ENCODE data around the gene JARID2. TPM values are rescaled to one million over a fixed set of nuclear protein-coding genes. Genes with fewer than 3 reads are reported as not detected.

The JARID2 gene
- total and polyA plus RNA-seq, 4 donors, result 1.4 to 12.3 (median 3.4) TPM

GRCh38 chr6:15550546-15551123 lies 304.8 kb downstream of the JARID2 start:
- no peak overlapping the region for H3K9ac ChIP-seq (ENCODE audit: low read depth in 1 of 2, low read length in 2 of 2)
- H3K27ac ChIP-seq (ENCODE audit: low read depth in 1 of 2, low read length in 2 of 2), result no peak overlapping the region
- no peaks in the 10 kb centered on the region for H3K27me3 ChIP-seq (ENCODE audit: control insufficient read depth in 4 of 4, insufficient read depth in 4 of 4, low read length in 3 of 4)
- WGBS, result 91% methylated on average over 2 of the region's 2 CpGs
- no peaks in the 10 kb centered on the region for H3K4me1 ChIP-seq (ENCODE audit: control insufficient read depth in 4 of 4, insufficient read depth in 4 of 4, low read length in 3 of 4)
- H3K4me3 ChIP-seq (ENCODE audit: low read depth in 1 of 3, low read length in 3 of 3), result no peak overlapping the region
- no peaks in the 10 kb centered on the region for H3K36me3 ChIP-seq (ENCODE audit: control insufficient read depth in 4 of 4, insufficient read depth in 3 of 4, low read depth in 1 of 4, low read length in 3 of 4)
- TF ChIP-seq RXRA (IDR thresholded peaks at IDR 0.05) (no peak), RAD21 (IDR thresholded peaks at IDR 0.05) (no peak), HNF4G (IDR thresholded peaks at IDR 0.05) (no peak), YY1 (IDR thresholded peaks at IDR 0.05) (no peak), TAF1 (conservative IDR thresholded peaks at IDR 0.05) (no peak), FOXA2 (IDR thresholded peaks at IDR 0.05) (no peak), SP1 (IDR thresholded peaks at IDR 0.05) (no peak), JUND (IDR thresholded peaks at IDR 0.05) (no peak)
- no peak for DNase-seq (ENCODE audit: low spot score)
- no peaks in the 10 kb centered on the region for H3K9me3 ChIP-seq (ENCODE audit: control insufficient read depth in 4 of 4, low read length in 3 of 4)

DNA sequence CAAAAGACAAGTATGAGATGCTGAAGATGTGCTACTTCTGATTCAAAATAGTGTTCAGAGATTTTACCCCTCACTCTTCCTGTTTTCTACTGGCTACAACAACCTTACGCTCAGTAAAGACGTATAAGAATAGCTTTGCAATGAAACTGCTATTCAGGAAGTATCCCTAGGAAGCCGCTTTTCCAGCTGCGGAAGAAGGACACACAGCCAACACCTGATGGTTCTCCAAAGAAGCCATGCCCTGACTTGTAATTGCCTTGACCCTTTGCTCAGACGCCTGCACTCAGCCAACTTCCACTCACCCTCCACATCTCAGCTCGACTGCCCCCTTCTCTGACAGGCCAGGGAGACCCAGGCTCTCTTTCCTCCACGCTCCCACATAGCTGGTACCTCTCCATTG lies 305.4 kb downstream of the JARID2 start:
- DNase-seq (ENCODE audit: low spot score), result no peak
- Histone ChIP-seq H3K9me3 (ENCODE audit: control insufficient read depth in 4 of 4, low read length in 3 of 4) (no peaks in the 10 kb centered on the region), H3K36me3 (ENCODE audit: control insufficient read depth in 4 of 4, insufficient read depth in 3 of 4, low read depth in 1 of 4, low read length in 3 of 4) (no peaks in the 10 kb centered on the region), H3K4me3 (ENCODE audit: low read depth in 1 of 3, low read length in 3 of 3) (no peak overlapping the region), H3K4me1 (ENCODE audit: control insufficient read depth in 4 of 4, insufficient read depth in 4 of 4, low read length in 3 of 4) (no peaks in the 10 kb centered on the region), H3K27ac (ENCODE audit: low read depth in 1 of 2, low read length in 2 of 2) (no peak overlapping the region), H3K9ac (ENCODE audit: low read depth in 1 of 2, low read length in 2 of 2) (no peak overlapping the region), H3K27me3 (ENCODE audit: control insufficient read depth in 4 of 4, insufficient read depth in 4 of 4, low read length in 3 of 4) (no peaks in the 10 kb centered on the region)
- no peak for TF ChIP-seq MAX (IDR thresholded peaks at IDR 0.05)
- TF ChIP-seq RAD21 (IDR thresholded peaks at IDR 0.05), result no peak
- TF ChIP-seq TAF1 (conservative IDR thresholded peaks at IDR 0.05), result no peak
- TF ChIP-seq, protein P1, sequence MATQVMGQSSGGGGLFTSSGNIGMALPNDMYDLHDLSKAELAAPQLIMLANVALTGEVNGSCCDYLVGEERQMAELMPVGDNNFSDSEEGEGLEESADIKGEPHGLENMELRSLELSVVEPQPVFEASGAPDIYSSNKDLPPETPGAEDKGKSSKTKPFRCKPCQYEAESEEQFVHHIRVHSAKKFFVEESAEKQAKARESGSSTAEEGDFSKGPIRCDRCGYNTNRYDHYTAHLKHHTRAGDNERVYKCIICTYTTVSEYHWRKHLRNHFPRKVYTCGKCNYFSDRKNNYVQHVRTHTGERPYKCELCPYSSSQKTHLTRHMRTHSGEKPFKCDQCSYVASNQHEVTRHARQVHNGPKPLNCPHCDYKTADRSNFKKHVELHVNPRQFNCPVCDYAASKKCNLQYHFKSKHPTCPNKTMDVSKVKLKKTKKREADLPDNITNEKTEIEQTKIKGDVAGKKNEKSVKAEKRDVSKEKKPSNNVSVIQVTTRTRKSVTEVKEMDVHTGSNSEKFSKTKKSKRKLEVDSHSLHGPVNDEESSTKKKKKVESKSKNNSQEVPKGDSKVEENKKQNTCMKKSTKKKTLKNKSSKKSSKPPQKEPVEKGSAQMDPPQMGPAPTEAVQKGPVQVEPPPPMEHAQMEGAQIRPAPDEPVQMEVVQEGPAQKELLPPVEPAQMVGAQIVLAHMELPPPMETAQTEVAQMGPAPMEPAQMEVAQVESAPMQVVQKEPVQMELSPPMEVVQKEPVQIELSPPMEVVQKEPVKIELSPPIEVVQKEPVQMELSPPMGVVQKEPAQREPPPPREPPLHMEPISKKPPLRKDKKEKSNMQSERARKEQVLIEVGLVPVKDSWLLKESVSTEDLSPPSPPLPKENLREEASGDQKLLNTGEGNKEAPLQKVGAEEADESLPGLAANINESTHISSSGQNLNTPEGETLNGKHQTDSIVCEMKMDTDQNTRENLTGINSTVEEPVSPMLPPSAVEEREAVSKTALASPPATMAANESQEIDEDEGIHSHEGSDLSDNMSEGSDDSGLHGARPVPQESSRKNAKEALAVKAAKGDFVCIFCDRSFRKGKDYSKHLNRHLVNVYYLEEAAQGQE (IDR thresholded peaks at IDR 0.05), result no peak
- TF ChIP-seq GABPA (IDR thresholded peaks at IDR 0.05 in 1 of 2, conservative IDR thresholded peaks at IDR 0.05 in 1 of 2), result no peak
- no peak for TF ChIP-seq RXRA (IDR thresholded peaks at IDR 0.05)
- no peak for TF ChIP-seq HNF4A (conservative IDR thresholded peaks at IDR 0.05)
- no peak for TF ChIP-seq JUND (IDR thresholded peaks at IDR 0.05)
- TF ChIP-seq, protein P2, sequence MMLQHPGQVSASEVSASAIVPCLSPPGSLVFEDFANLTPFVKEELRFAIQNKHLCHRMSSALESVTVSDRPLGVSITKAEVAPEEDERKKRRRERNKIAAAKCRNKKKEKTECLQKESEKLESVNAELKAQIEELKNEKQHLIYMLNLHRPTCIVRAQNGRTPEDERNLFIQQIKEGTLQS (IDR thresholded peaks at IDR 0.05), result no peak
- TF ChIP-seq YY1 (IDR thresholded peaks at IDR 0.05), result no peak
- TF ChIP-seq SP1 (IDR thresholded peaks at IDR 0.05), result no peak
- TF ChIP-seq FOXA2 (IDR thresholded peaks at IDR 0.05), result no peak
- no peak for TF ChIP-seq FOXA1 (IDR thresholded peaks at IDR 0.05)
- no peak for TF ChIP-seq CTCF (IDR thresholded peaks at IDR 0.05; ENCODE audit: low read depth, low read length, missing input control)
- no peak for TF ChIP-seq ZBTB33 (IDR thresholded peaks at IDR 0.05)
- TF ChIP-seq HNF4G (IDR thresholded peaks at IDR 0.05), result no peak
- TF ChIP-seq EGR1 (IDR thresholded peaks at IDR 0.05; ENCODE audit: low read depth in 2 of 2), result no peak
- WGBS, result 86% methylated on average over 7 of the region's 7 CpGs

Data from liver (tissue), 9 donors.